ENCODE data around the gene SLC24A4.

Gene SLC24A4

DNA sequence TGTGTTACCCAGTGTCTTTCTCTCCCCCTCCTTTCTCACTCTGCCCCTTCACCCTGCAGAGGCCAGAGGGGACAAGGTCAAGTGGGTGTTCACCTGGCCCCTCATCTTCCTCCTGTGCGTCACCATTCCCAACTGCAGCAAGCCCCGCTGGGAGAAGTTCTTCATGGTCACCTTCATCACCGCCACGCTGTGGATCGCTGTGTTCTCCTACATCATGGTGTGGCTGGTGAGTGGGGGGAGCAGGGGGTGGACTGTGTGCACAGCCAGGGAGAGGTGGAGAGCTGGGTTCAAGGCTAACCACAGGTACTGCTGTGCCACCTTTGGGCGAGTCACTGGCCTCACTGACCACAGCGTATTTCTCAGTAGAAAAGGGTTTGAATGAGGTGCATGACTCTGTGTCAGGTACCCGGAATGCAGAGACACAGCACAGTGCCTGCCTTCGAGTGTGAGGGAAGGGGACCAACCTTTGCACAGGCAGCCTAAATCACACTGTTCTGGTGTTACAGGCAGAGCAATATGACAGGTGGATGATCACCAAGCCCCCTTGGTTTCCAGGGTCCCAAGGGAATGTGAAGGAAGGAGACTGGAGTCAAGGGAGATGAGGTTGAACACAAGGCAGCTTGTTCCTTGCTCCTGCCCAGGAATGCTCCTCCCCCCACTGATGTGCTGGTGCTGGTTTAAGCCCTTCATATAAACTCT, 159.8 kb downstream of the SLC24A4 start:
- in situ Hi-C loops (cut with MboI; ENCODE audit: low pct_unique_long_range_greater_than_20kb, low sequenced_read_pairs), result no loop called here
- DNase-seq, result no peak

DNA sequence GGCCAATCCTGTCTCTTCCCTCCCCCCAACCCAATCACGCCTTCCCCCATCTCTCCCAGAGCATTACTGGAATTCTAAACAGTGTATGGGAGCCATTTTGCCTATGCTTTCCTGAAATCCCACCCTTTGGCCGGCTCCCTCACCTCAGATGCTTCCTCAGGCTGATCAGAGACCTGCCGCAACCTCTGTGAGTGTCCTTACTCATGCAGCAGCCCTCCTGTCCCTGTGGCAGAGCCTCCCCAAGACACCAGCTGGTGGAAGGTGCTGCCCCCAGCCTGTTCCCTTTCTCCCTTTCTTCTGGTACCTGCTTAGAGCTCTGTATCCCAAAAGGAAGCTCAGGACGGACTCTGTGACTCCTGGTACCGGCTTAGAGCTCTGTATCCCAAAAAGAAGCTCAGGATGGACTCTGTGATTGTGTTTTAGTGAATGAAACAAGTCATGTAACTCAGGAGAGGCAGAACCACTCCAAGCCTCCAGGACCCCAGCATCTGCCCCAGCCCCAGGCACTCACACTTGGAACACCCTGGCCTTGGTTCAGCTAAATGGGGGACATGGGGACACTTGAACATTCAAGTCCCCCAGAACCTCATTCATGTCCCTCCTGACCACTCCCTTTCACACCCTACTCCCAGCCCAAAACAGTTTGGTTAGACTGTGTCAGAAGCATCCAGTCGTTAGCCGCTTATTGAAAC, 161.3 kb downstream of the SLC24A4 start:
- DNase-seq, result no peak
- in situ Hi-C loops (cut with MboI; ENCODE audit: low pct_unique_long_range_greater_than_20kb, low sequenced_read_pairs), result no loop called here

DNA sequence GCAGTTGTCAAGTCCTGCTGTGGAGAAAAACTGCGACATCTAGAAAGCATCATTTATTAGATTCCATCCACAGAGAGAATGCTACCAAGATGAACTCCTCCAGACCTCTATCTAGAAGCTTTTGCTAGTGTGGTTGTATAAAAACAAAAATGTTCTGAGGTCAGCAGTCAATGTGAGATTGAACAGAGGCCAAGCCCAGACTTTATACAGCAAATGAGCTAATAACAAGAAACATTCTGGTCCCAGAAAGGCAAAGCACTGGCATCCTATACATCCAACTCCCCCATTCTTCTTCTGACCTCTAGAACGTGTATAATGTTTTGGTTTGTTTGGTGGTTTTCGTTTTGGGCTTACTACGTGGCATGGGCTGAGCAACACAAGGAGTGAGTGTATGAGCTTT, 163.9 kb downstream of the SLC24A4 start:
- in situ Hi-C loops (cut with MboI; ENCODE audit: low pct_unique_long_range_greater_than_20kb, low sequenced_read_pairs), result no loop called here
- no peak for DNase-seq

DNA sequence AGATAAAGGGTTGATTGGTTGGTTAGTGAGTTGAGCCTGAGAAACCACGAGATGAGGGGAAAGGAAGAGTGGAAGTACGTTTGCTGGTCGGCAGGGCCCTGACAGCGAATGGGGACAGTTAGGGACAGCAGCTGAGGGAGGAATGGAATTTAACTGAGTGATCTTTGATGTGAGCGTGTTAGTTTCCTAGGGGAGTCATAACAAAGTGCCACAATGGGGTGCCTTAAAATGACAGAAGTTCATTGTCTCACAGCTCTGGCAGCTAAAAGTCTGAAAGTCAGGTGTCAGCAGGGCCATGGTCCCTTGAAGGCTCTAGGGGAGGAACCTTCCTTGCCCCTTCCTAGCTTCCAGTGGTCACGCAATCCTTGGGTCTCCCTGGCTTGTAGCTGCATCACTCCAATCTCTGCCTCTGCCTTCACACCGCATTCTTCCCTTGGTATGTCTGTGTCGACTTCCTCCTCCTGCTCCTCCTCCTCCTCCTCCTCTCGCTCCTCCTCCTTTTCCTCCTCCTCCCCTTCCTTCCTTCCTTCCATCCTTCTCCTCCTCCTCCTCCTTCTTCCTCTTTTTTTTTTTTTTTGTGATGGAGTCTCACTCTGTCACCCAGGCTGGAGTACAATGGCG, 164.7 kb downstream of the SLC24A4 start:
- in situ Hi-C loops (cut with MboI; ENCODE audit: low pct_unique_long_range_greater_than_20kb, low sequenced_read_pairs), result no loop called here
- DNase-seq, result peak; percentile 31

DNA sequence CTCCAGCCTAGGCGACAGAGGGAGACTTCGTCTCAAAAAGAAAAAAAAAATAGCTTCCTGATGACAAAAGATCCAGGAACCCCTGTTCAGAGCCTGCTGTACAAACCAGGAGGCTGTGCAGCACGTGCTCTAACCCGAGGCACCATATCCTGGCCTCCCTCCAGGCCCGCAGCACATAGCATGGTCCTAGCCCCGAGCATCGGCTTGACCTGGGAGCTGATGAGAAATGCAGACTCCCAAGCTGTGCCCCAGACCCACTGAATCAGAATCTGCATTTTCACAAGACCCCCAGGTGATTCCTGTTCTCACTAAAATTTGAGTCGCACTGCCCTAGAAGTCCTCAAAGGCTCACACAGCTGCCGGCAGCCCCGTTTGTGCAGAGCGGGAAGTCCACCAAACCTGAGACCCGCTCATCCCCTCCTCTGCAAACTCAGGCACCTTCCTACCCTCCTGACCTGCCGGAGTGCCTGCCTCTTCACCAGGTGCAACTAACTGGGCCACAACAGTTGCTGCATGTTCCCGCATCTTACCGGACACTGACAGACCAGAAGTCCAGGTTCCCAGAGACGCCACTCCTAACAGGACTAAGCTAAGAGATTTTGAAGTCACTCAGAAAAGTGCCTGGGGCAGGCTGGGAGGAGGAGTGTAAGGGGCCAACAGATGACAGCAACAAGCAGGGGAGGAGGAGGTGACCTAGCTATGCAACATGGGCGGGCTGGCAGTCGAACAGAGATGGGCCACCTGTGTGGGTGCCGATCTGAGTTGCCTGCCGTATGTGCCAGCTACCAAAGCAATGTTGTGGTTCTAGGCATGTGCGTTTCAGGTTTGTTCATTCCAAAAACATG, 166.7 kb downstream of the SLC24A4 start:
- in situ Hi-C loops (cut with MboI; ENCODE audit: low pct_unique_long_range_greater_than_20kb, low sequenced_read_pairs), result no loop called here
- DNase-seq, result no peak

DNA sequence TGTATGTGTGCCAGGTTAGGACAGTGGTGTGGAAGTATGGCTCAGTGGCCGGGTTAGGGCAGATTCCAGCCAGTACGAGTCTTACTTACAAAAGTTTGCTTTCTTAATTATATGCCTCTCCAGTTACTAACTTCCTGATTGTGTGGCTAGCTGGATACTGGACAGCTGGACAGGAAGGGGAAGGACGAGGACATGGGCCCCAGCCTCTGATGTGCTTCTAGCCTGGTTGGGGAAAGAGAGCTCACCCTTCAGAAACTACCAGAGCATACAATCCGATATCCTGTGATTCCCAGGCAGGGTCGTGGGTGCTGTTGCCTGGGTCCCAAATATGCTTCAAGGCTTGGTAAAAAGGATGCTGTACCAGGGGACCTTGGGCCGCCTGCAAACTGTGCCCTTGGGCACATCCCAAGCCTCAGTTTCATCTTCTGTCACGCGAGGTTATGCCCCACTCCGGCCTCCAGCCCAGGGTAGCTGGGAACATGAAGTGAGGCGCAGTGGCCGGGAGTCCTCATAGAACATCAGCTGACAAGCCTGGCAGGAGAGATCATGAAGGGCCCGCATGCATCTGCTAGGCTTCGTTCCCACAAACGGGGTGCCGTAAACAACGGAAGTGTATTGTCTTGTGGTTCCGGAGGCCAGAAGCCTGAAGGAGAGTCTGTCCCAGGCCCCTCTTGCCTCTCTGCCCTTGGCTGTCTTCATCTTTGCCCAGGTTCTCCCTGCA, 167.4 kb downstream of the SLC24A4 start:
- DNase-seq, result no peak

DNA sequence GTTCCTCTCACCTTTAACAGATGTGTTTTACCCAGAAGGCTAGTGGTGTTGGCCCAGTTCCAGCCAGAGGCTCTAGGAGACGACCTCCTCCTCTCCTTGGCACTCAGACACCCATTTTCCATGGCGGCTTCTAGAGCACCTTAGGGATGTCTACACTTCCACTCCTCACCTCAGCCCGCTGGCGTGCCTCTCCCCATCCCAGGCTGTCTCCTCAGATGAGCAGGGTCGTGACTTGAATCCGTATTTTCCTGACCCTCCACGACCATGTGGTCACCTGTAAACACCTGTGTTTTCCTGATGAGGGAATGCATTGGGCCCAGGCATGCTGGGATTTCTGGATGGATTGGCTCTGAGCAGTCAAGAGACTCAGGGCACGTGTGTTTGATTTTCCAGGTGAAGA, 168.8 kb downstream of the SLC24A4 start:
- in situ Hi-C loops (cut with MboI; ENCODE audit: low pct_unique_long_range_greater_than_20kb, low sequenced_read_pairs), result no loop called here
- no peak for DNase-seq

More for the DNA sequence above, 167.4 kb downstream of the SLC24A4 start:
- in situ Hi-C loops (cut with MboI; ENCODE audit: low pct_unique_long_range_greater_than_20kb, low sequenced_read_pairs), result no loop called here

DNA sequence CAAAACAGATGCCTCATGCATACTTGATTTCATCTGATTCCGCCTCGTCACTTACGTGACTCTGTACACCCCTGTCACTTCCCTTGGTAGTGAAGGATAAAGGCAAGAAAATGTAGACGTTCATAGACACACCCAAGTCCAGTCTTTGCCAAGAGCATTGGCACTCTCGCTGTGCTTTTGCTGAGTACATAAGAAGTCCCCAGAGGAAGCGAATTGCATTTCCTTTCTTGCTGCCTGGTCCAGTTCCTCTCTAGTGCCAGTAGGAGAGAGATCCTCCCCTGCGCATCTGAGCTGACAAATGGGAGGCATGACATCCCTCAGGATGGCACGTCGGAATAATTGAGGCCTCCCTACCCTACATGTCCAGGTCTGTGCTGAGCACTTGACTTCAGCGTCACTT, 169.3 kb downstream of the SLC24A4 start:
- no peak for DNase-seq
- in situ Hi-C loops (cut with MboI; ENCODE audit: low pct_unique_long_range_greater_than_20kb, low sequenced_read_pairs), result no loop called here

DNA sequence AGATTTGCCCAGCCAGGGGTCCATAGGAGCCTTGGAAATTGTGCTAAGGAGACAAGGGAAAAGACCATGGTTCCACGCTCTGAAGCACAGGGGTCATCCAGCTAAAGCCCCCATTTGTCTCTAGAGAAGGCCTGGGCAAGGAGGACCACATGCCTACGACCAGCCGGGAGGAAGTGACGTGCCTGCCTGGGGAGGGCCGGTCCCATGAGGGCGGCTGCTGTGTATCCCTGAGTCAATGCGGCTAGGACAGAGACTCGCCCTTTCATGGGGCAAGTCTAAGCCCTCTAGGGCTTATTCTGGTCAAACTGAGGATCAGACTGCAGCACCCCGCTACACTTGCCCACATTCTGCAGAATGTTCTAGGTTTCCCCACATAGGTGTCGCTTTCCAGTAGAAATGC, 170.1 kb downstream of the SLC24A4 start:
- no peak for DNase-seq
- in situ Hi-C loops (cut with MboI; ENCODE audit: low pct_unique_long_range_greater_than_20kb, low sequenced_read_pairs), result no loop called here

DNA sequence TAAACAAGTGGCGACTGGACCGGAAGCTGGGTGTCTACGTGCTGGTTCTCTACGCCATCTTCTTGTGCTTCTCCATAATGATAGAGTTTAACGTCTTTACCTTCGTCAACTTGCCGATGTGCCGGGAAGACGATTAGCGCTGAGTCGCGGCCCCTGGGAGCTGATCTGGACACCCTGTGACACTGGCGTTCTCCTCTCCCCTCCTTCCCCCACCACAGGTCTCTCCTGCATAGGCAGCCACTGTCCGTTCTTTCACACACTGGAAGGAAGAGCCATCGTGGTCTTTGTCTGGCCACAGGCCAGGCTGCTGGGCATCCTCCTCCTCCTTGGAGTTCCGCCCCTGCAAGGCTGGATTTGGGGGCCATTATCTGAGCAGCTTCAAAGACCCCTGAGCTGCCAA, 170.5 kb downstream of the SLC24A4 start:
- in situ Hi-C loops (cut with MboI; ENCODE audit: low pct_unique_long_range_greater_than_20kb, low sequenced_read_pairs), result no loop called here

DNA sequence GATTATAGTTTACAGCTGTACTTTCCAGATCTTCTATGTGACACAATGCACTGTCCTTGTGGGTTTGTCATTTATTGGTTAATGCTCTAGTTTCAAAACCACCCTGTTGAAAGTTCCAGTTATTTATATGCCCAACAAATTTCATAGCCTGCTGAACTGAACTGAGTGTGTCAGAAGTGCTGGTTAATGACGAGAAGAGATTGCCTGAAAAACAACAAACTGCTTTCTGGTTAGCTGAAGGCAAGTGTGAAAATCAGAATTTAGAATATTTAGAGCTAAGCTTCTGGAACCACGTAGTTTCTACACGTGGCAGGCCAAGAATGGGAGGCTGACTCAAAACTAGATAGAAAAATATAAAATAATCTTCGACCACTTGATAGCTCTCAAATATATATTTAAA, 171.5 kb downstream of the SLC24A4 start:
- in situ Hi-C loops (cut with MboI; ENCODE audit: low pct_unique_long_range_greater_than_20kb, low sequenced_read_pairs), result no loop called here
- DNase-seq, result no peak

More for the DNA sequence above, 170.5 kb downstream of the SLC24A4 start:
- DNase-seq, result no peak

DNA sequence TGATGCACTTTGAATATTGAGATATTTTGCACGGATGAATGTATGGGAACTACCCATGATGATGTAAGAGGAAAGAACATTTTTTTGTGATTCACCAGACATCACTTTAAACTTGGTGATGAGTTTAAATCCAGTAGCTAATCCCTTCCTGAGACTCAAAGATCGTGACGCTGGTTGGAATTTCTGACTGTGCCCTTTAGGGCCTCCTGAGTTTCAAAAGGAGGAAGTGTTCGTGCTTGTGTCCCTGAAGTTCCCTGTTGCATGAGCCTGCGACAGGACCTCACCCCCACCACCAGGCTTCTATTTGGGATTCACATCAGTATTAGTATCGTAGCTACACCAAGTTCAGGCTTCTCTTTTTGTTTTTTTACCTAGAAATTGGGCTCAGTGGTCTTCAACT, 172.1 kb downstream of the SLC24A4 start:
- in situ Hi-C loops (cut with MboI; ENCODE audit: low pct_unique_long_range_greater_than_20kb, low sequenced_read_pairs), result no loop called here
- peak; percentile 61 for DNase-seq

DNA sequence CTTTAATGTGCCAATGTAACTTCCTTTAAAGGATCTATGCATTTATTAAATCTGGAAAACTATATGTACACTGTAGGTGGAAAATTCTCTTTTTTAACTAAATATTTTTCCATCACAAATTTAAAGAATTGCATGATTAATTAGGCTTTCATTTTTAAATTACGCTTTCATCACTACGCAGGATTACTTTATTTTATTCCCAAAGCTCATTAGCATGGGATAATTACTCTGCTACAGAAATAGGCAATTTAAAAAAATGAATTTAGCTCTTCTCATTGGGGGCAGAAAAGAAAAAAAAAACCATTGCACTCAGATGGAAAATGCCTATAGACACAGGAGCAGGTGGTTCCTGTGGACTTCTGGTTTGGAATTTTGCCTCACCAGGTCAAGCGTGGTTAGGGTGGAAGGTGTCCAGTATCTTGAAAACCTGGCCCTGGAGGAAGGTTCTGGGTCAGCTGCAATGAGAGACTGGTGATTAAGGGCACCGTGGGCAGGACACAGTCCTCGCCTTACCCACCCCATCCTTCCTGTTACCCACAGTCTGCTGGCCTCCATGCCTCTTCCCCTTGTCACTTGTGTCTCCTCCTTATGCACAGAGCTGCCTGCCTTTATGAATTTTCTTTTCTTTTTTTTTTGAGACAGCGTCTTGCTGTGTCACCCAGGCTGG, 173.4 kb downstream of the SLC24A4 start:
- no peak for DNase-seq
- in situ Hi-C loops (cut with MboI; ENCODE audit: low pct_unique_long_range_greater_than_20kb, low sequenced_read_pairs), result no loop called here

DNA sequence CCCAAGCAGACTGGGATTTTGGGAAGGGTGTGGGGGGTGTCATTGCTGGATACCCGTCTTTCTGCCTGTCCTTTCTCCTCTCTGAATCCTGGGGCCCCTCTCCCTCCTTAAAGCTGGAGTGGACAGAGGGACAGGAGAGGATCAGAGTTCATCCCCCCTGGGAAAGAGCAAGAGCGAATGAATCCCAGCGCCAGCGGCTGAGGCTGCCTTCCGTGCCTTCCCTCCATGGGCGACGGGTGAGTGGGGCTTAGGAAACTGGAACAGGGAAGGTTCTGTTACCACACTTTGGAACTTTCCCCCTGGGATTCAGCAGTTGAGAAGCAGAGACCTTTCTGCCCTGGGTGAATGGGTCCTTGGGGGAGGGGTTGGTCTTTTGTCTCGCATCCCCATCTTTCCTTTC, 174.4 kb downstream of the SLC24A4 start:
- in situ Hi-C loops (cut with MboI; ENCODE audit: low pct_unique_long_range_greater_than_20kb, low sequenced_read_pairs), result no loop called here
- no peak for DNase-seq

DNA sequence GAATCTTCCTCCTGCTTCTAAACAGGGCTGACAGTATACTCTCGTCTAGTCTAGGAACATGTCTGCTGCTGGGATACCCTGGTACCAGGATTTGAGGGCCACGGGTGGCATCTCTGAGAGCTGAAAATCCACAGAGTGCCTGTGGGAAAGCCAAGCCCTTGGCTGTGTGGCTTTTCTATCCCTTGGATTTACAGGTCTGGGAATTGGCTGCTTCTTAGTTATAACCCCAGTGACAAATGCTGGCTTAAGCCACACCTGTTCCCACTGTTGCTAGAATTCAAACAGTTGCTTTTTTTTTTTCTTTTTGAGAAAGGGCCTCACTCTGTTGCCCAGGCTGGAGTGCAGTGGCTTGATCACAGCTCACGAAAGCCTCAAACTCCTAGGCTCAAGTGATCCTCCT, 176.3 kb downstream of the SLC24A4 start:
- in situ Hi-C loops (cut with MboI; ENCODE audit: low pct_unique_long_range_greater_than_20kb, low sequenced_read_pairs), result no loop called here
- DNase-seq, result no peak

DNA sequence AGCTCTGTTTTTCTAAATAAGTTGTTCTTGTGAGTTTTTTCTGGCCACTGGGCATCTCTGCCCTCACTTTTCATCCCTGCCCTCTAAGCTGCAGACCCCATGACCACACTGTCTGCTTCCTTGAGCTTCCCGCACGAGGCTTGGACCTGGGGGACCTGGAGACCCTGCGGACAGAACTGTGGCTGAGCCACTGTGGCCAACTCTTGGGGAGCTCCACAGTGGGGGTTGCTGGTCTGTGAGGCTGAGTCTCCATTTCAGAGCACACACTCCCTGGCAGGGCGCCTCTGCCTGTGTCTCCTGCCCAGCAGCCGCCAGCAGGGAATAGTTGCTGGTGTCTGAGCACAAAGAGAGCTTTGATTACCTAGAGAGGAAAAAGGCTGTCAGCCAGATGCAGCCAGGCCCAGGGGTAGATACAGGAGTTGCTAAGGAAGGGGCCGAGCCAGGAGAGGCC, 177.6 kb downstream of the SLC24A4 start:
- in situ Hi-C loops (cut with MboI; ENCODE audit: low pct_unique_long_range_greater_than_20kb, low sequenced_read_pairs), result no loop called here
- no peak for DNase-seq

DNA sequence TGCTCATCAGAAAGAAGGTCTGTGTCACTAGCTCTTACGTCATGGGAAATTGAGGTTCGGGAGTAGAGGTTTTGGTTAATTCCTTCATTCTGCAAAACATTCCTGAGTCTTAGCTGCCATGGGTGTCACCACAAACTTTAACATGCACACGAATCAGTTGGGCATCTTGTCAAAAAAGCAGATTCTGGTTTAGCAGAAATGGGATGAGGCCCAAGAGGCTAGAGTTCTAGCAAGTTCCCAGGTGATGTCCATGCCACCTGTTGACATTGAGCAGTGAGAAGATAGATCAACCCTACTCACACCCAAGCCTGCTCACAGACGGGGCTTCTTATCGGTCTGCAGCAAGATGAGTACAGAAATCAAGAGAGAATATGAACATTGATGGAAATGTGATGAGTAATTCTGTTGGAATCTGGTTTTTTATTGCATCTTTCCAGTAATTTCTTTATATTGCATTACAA, 179.0 kb downstream of the SLC24A4 start:
- DNase-seq, result no peak
- in situ Hi-C loops (cut with MboI; ENCODE audit: low pct_unique_long_range_greater_than_20kb, low sequenced_read_pairs), result no loop called here

DNA sequence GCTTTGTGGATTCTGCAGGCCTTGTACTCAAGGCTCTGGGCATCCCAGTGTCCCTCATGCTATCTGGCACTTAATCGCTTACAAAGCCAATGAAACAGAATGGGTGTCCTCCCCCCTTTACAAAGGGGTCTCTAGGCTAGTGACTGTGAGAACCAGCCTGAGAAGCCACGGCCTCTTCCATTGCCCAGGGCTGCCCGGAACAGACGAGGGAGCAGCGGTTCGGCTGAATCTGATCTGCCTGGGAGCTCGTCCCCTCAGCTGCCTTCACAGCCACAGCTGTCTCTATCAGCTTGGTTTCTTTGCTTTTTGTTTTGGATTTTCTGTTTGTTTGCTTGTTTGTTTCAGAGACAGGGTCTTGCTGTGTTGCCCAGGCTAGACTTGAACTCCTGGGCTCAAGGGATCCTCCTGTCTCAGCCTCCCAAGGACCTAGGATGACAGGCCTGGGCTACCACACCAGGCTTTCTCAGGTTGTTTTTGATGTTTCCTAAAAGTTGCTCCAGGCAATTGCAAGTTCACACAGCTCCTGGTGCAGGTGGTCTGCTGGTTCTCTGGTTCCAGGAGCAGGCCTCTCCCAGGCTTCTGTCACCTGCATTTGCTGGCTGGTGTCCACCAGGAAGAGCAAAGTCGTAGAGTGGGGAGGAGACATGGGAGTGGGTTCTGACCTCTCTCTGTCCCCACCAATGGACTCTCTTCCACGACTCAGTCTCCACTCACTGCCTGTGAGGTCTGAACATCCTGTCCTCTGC, 179.7 kb downstream of the SLC24A4 start:
- in situ Hi-C loops (cut with MboI; ENCODE audit: low pct_unique_long_range_greater_than_20kb, low sequenced_read_pairs), result no loop called here
- no peak for DNase-seq

Measured in KBM-7 (cell line).